SK-N-SH (cell line): ENCODE measurements around the gene TOMM40. TPM values are rescaled to one million over a fixed set of nuclear protein-coding genes. Genes with fewer than 3 reads are reported as not detected.

Source experiments
- CTCF ChIA-PET: fragments of 300-600, 350-600 bp; formaldehyde crosslinking; extraction: SDS; loops from one replicate; lab custom pipeline; 2021; lab: Yijun Ruan, JAX
- POLR2A ChIA-PET: fragments of 350-600 bp; sonication (Branson Sonifier 250); formaldehyde crosslinking; extraction: SDS; loops from one replicate; lab custom pipeline; 2020; ENCODE audit warnings: antibody characterized with exemption, inconsistent platforms; lab: Yijun Ruan, JAX
- DNase-seq: peaks from one replicate; pipeline ENCODE4 v3.0.0; 2012
- H2AFZ ChIP-seq: fragments of 200-600 bp; sonication (generic); 2 replicates; pipeline ENCODE4 v1.8.1; 2016; ENCODE audit warnings: antibody characterized with exemption, mild to moderate bottlenecking, low read depth
- H3F3A ChIP-seq: fragments of 200-600 bp; sonication (generic); replicated peaks from 2 replicates; pipeline ENCODE3; 2016; ENCODE audit warnings: antibody characterized with exemption, mild to moderate bottlenecking; ENCODE audit not compliant: insufficient read depth
- H3K27ac ChIP-seq, 2 experiments: fragments of 200-500 bp in 1 of 2; fragments of 200-600 bp in 1 of 2; sonication (Bioruptor generic) in 1 of 2; sonication (generic), shearing (Covaris generic) in 1 of 2; 2 replicates each; pipeline versions ENCODE4 v1.5.1 to v1.6.1; 2014 to 2016; ENCODE audit warnings: low read depth in 2 of 2, inconsistent platforms in 1 of 2, low read length in 1 of 2, mild to moderate bottlenecking in 1 of 2, mixed read lengths in 1 of 2
- H3K27me3 ChIP-seq: fragments of 200-600 bp; sonication (generic), shearing (Covaris generic); 2 replicates; pipeline ENCODE4 v1.6.1; 2016; ENCODE audit warnings: mixed run types; ENCODE audit not compliant: insufficient read depth
- H3K36me3 ChIP-seq, 2 experiments: fragments of 200-500 bp in 1 of 2; fragments of 200-600 bp in 1 of 2; sonication (Bioruptor generic) in 1 of 2; sonication (generic) in 1 of 2; replicated peaks in 1 of 2; 2 replicates each; pipeline versions ENCODE3 to v1.5.1; 2014 to 2016; ENCODE audit warnings: low read length in 1 of 2, mild to moderate bottlenecking in 1 of 2; ENCODE audit not compliant: insufficient read depth in 2 of 2, control insufficient read depth in 1 of 2
- H3K4me1 ChIP-seq, 2 experiments: fragments of 200-500 bp in 1 of 2; fragments of 200-600 bp in 1 of 2; sonication (Bioruptor generic) in 1 of 2; sonication (generic), shearing (Covaris generic) in 1 of 2; 2 replicates each; pipeline versions ENCODE4 v1.5.1 to v1.6.1; 2014 to 2016; ENCODE audit warnings: low read depth in 1 of 2, low read length in 1 of 2, mixed run types in 1 of 2; ENCODE audit not compliant: insufficient read depth in 2 of 2, control insufficient read depth in 1 of 2
- H3K4me2 ChIP-seq: fragments of 200-600 bp; sonication (generic), shearing (Covaris generic); 2 replicates; pipeline ENCODE4 v1.6.1; 2017; ENCODE audit warnings: mixed run types
- H3K4me3 ChIP-seq, 2 experiments: fragments of 200-500 bp in 1 of 2; fragments of 200-600 bp in 1 of 2; sonication (Bioruptor generic) in 1 of 2; sonication (generic), shearing (Covaris generic) in 1 of 2; 2 replicates each; pipeline versions ENCODE4 v1.5.1 to v1.8.1; 2014 to 2016; ENCODE audit warnings: low read depth in 2 of 2, inconsistent platforms in 1 of 2, low read length in 1 of 2, mild to moderate bottlenecking in 1 of 2, mixed read lengths in 1 of 2, moderate library complexity in 1 of 2
- H3K79me2 ChIP-seq: fragments of 200-600 bp; sonication (generic); 2 replicates; pipeline ENCODE4 v1.8.1; 2017; ENCODE audit warnings: mild to moderate bottlenecking; ENCODE audit not compliant: insufficient read depth
- H3K9ac ChIP-seq: fragments of 200-600 bp; sonication (generic); 2 replicates; pipeline ENCODE4 v1.6.1; 2017; ENCODE audit warnings: mixed run types
- H3K9me2 ChIP-seq: fragments of 200-600 bp; sonication (generic); 2 replicates; pipeline ENCODE4 v1.6.1; 2017; ENCODE audit warnings: mixed run types
- H3K9me3 ChIP-seq: fragments of 200-600 bp; sonication (generic); 2 replicates; pipeline ENCODE4 v1.6.1; 2017; ENCODE audit warnings: mixed run types, mild to moderate bottlenecking, moderate library complexity
- H4K20me1 ChIP-seq: fragments of 200-600 bp; sonication (generic); 2 replicates; pipeline ENCODE4 v1.6.1; 2017; ENCODE audit warnings: mild to moderate bottlenecking, mixed run types; ENCODE audit not compliant: insufficient read depth
- CHD2 ChIP-seq: fragments of 150-350 bp; IDR thresholded peaks from 2 replicates; pipeline ENCODE4 v1.6.1; 2018; ENCODE audit warnings: low read length; ENCODE audit not compliant: partially characterized antibody
- CTCF ChIP-seq: fragments of 200-600 bp; sonication (generic); IDR thresholded peaks from 2 replicates; pipeline ENCODE4 v1.6.1; 2017; ENCODE audit warnings: antibody characterized with exemption, mild to moderate bottlenecking, moderate library complexity
- ELF1 ChIP-seq: IDR thresholded peaks from 2 replicates; pipeline ENCODE4 v1.4.0; 2012
- FOSL2 ChIP-seq: IDR thresholded peaks from 2 replicates; pipeline ENCODE4 v1.4.0; 2012; ENCODE audit warnings: low read depth, mild to moderate bottlenecking, moderate library complexity, borderline replicate concordance
- IRF3 ChIP-seq: fragments of 150-350 bp; IDR thresholded peaks from 2 replicates; pipeline ENCODE4 v1.6.1; 2016; ENCODE audit warnings: mild to moderate bottlenecking, low read depth, low read length
- JUND ChIP-seq: IDR thresholded peaks from 2 replicates; pipeline ENCODE4 v1.4.0; 2012
- MAX ChIP-seq: IDR thresholded peaks from 2 replicates; pipeline ENCODE4 v1.4.0; 2012; ENCODE audit warnings: low read depth
- MEF2A ChIP-seq: IDR thresholded peaks from 2 replicates; pipeline ENCODE4 v1.4.0; 2012; ENCODE audit warnings: low read depth, borderline replicate concordance
- MXI1 ChIP-seq: IDR thresholded peaks from 2 replicates; pipeline ENCODE4 v1.6.1; 2012; ENCODE audit warnings: mild to moderate bottlenecking, low read depth, low read length, improper control_type of control experiment
- NFIC ChIP-seq: IDR thresholded peaks from 2 replicates; pipeline ENCODE4 v1.4.0; 2012; ENCODE audit warnings: borderline replicate concordance
- PBX3 ChIP-seq: IDR thresholded peaks from 2 replicates; pipeline ENCODE4; 2012
- RAD21 ChIP-seq: IDR thresholded peaks from 2 replicates; pipeline ENCODE4 v1.6.1; 2012; ENCODE audit warnings: mild to moderate bottlenecking, low read length
- REST ChIP-seq: IDR thresholded peaks from 2 replicates; pipeline ENCODE4 v1.6.1; 2012; ENCODE audit warnings: mild to moderate bottlenecking, low read depth, low read length, moderate library complexity
- RXRA ChIP-seq: IDR thresholded peaks from 2 replicates; pipeline ENCODE4 v1.4.0; 2012; ENCODE audit warnings: low read depth, mild to moderate bottlenecking, borderline replicate concordance
- SIN3A ChIP-seq: IDR thresholded peaks from 2 replicates; pipeline ENCODE4 v1.6.1; 2012; ENCODE audit warnings: low read depth, mild to moderate bottlenecking, low read length, moderate library complexity, borderline replicate concordance
- SMC3 ChIP-seq: IDR thresholded peaks from 2 replicates; pipeline ENCODE4 v1.6.1; 2012; ENCODE audit warnings: low read depth, low read length, improper control_type of control experiment
- TAF1 ChIP-seq: IDR thresholded peaks from 2 replicates; pipeline ENCODE4 v1.6.1; 2012; ENCODE audit warnings: low read depth, mild to moderate bottlenecking, low read length, moderate library complexity, borderline replicate concordance
- TCF12 ChIP-seq: IDR thresholded peaks from 2 replicates; pipeline ENCODE4 v1.4.0; 2012
- USF1 ChIP-seq: IDR thresholded peaks from 2 replicates; pipeline ENCODE4 v1.4.0; 2012; ENCODE audit warnings: low read depth, borderline replicate concordance
- YY1 ChIP-seq: IDR thresholded peaks from 2 replicates; pipeline ENCODE4 v1.4.0; 2012; ENCODE audit warnings: low read depth, mild to moderate bottlenecking
- WGBS: methylation state at CpG from one replicate; pipeline ENCODE4 v1.1.6; 2017; ENCODE audit warnings: low lambda C conversion rate; 5-methylcytosine and 5-hydroxymethylcytosine counted together
- polyA plus RNA-seq, 3 experiments: library from polyadenylated mRNA; depleted of rRNA; stranded (reverse); fragments of >200 nt; gene quantifications; 2 replicates each; pipeline ENCODE4 v1.2.3, GENCODE V29; 2012

TOMM40 gene
- polyA plus RNA-seq, 1 of the 3 experiments (the other 2 are of a cell fraction), result 78.9 TPM

GRCh38 chr19:44948237-44948636 lies 57.2 kb downstream of the TOMM40 start:
- Histone ChIP-seq H3F3A (peaks cover 5% of the 10 kb centered on the region), H2AFZ (no peak overlapping the region), H3K79me2 (no peaks in the 10 kb centered on the region), H3K4me3 (no peak overlapping the region), H3K36me3 (peaks cover 3 to 6% of the 10 kb centered on the region in 2 experiments)
- DNase-seq, result no peak
- no peak for TF ChIP-seq TCF12
- no peak for TF ChIP-seq USF1
- TF ChIP-seq FOSL2, result no peak
- TF ChIP-seq PBX3, result no peak
- no peak for TF ChIP-seq SMC3
- no peak for TF ChIP-seq TAF1
- no peak for TF ChIP-seq CTCF
- no peak for TF ChIP-seq YY1
- no peak for TF ChIP-seq JUND
- no peak for TF ChIP-seq NFIC
- no peak for TF ChIP-seq CHD2
- no peak for TF ChIP-seq ELF1
- TF ChIP-seq MEF2A, result no peak
- TF ChIP-seq RXRA, result no peak
- TF ChIP-seq MXI1, result no peak
- TF ChIP-seq SIN3A, result no peak
- TF ChIP-seq RAD21, result no peak
- TF ChIP-seq IRF3, result no peak
- no peak for TF ChIP-seq MAX
- no peak for TF ChIP-seq REST
- TF ChIP-seq, all 33 proteins: peak for 0
- H3K27me3 ChIP-seq, result no peaks in the 10 kb centered on the region
- H4K20me1 ChIP-seq, result no peaks in the 10 kb centered on the region
- no peaks in the 10 kb centered on the region for H3K9me3 ChIP-seq
- ChIA-PET CTCF (interaction anchor here (0.5 to 10.2 kb wide), 4 partner anchors 12 to 576 kb away, joined by 3 to 131 read pairs (median 30); partner anchors contain the start of gene APOE), POLR2A (interaction anchor here (1.2 kb wide), 1 partner anchor 38 kb away, joined by 3 read pairs; no protein-coding TSS in a partner anchor)
- H3K27ac ChIP-seq, result no peak overlapping the region
- 86% methylated on average over 5 of the region's 5 CpGs for WGBS
- no peak overlapping the region for H3K9ac ChIP-seq
- H3K4me1 ChIP-seq, result no peaks in the 10 kb centered on the region
- no peak overlapping the region for H3K4me2 ChIP-seq
- H3K9me2 ChIP-seq, result no peaks in the 10 kb centered on the region
